Thoracic aorta (tissue), 2 donors: ENCODE results near the gene PER3. TPM values are rescaled to one million over a fixed set of nuclear protein-coding genes. Genes with fewer than 3 reads are reported as not detected.

Experiments
- ATAC-seq: fragments of 150-250 bp; one replicate; pipeline ENCODE4 v1.8.0; 2017; ENCODE audit warnings: low read depth; ENCODE audit not compliant: insufficient number of reproducible peaks, low FRiP score
- DNase-seq: peaks from one replicate; pipeline ENCODE4 v3.0.0-alpha.2; 2020; ENCODE audit warnings: low spot score
- H3K27ac ChIP-seq, 2 donors: fragments of 200-600 bp; sonication (generic); 1 replicate in 1 of 2; 2 replicates in 1 of 2; pipeline ENCODE4 v1.5.1; 2016; ENCODE audit warnings: mild to moderate bottlenecking in 2 of 2, moderate library complexity in 2 of 2
- H3K27me3 ChIP-seq: fragments of 200-600 bp; sonication (generic); replicated peaks from 2 replicates; pipeline ENCODE4 v1.6.0; 2016; ENCODE audit warnings: mild to moderate bottlenecking; ENCODE audit not compliant: insufficient read depth
- H3K36me3 ChIP-seq: fragments of 200-600 bp; sonication (generic); one replicate; pipeline ENCODE4 v1.5.1; 2016
- H3K4me1 ChIP-seq, 2 donors: fragments of 200-600 bp; sonication (generic); 1 replicate in 1 of 2; 2 replicates in 1 of 2; pipeline versions ENCODE4 v1.5.1 to v1.6.0; 2016; ENCODE audit warnings: low read depth in 2 of 2, mild to moderate bottlenecking in 1 of 2; ENCODE audit not compliant: control insufficient read depth in 1 of 2
- H3K4me3 ChIP-seq: fragments of 200-600 bp; sonication (generic); 2 replicates; pipeline ENCODE4 v1.5.1; 2016; ENCODE audit warnings: mild to moderate bottlenecking
- H3K9me3 ChIP-seq: fragments of 200-600 bp; sonication (generic); 2 replicates; pipeline ENCODE4 v1.5.1; 2016
- total RNA-seq, 2 donors: library from RNA; depleted of rRNA; stranded (reverse); fragments of >200 nt; gene quantifications; one replicate each; pipeline versions ENCODE4 v1.1.0 to v1.2.3, GENCODE V29; 2016
- TF ChIP-seq, protein P1 (sequence below): fragments of 200-600 bp; sonication (generic); IDR thresholded peaks from one replicate; pipeline ENCODE4 v1.5.1; 2019; ENCODE audit warnings: antibody characterized with exemption

The PER3 gene
- total RNA-seq, 2 donors from 2014 or later, result 19.8 to 21.7 TPM

DNA sequence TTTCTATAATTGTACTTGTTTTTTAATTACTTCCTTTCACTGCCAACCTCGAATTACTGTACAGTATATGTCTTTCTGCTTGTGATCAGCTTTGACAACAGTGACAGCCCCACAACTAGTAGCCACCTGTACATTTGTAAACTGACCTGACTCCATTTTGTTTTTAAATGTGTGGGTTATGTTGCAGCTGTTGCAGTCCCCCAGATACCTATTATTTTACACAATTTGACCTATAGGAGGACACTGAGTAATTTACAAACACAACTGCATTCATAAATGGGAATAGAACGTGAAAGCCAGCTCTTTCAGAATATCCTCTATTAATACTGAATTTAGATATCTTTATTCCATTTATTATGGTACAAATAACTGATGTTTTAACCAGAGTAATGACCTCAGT, 15.5 kb upstream of the PER3 start:
- ATAC-seq (no peak), DNase-seq (no peak)

DNA sequence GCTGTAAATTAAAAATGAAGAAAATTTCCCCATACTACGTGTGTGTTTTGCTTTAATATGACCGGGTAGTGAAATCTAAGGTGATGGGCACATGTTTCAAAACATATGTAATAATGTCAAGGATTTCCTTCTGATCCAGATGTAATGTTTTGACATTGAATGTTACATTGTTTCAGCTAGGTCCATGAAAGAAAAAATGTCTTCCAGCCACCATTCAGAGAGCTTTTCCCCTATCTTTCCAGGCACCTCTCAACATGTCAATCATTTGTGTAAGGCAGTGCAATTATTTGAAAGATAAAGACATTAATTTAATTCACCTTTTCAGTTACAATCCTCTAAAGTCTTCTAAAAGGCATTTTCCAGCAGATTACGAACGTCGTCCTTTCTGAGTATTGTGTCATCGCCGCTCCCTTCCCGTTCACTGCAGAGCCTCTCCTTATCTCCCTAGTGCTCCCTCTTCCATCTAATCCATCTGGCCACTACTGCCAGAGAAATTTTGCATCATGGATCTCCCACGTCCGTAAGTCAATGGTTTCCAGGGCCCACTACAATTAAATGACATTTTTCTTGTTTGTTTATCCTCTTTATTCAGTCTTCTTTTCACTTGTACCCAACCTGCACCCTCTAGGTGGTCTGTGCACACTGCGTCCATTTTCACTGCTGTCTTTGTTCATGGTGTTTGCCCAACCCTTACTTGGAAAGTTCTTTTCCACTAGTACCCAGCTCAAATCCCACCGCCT, 14.2 kb upstream of the PER3 start:
- no peak for ATAC-seq
- Histone ChIP-seq H3K27me3 (no peaks in the 10 kb centered on the region), H3K4me1 (peaks cover 12 to 23% of the 10 kb centered on the region in 2 donors), H3K4me3 (peak overlapping the region; percentile 94), H3K27ac (peak overlapping the region in 1 of 2 donors; percentile 90), H3K9me3 (no peaks in the 10 kb centered on the region), H3K36me3 (no peaks in the 10 kb centered on the region)
- DNase-seq, result no peak
- TF ChIP-seq, protein P1, sequence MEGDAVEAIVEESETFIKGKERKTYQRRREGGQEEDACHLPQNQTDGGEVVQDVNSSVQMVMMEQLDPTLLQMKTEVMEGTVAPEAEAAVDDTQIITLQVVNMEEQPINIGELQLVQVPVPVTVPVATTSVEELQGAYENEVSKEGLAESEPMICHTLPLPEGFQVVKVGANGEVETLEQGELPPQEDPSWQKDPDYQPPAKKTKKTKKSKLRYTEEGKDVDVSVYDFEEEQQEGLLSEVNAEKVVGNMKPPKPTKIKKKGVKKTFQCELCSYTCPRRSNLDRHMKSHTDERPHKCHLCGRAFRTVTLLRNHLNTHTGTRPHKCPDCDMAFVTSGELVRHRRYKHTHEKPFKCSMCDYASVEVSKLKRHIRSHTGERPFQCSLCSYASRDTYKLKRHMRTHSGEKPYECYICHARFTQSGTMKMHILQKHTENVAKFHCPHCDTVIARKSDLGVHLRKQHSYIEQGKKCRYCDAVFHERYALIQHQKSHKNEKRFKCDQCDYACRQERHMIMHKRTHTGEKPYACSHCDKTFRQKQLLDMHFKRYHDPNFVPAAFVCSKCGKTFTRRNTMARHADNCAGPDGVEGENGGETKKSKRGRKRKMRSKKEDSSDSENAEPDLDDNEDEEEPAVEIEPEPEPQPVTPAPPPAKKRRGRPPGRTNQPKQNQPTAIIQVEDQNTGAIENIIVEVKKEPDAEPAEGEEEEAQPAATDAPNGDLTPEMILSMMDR, result no peak

More for the DNA sequence above, 15.5 kb upstream of the PER3 start:
- Histone ChIP-seq H3K36me3 (no peaks in the 10 kb centered on the region), H3K9me3 (no peaks in the 10 kb centered on the region), H3K4me1 (peaks cover 12 to 19% of the 10 kb centered on the region in 2 donors), H3K4me3 (no peak overlapping the region), H3K27ac (no peak overlapping the region), H3K27me3 (no peaks in the 10 kb centered on the region)
- TF ChIP-seq, protein P1, result no peak

DNA sequence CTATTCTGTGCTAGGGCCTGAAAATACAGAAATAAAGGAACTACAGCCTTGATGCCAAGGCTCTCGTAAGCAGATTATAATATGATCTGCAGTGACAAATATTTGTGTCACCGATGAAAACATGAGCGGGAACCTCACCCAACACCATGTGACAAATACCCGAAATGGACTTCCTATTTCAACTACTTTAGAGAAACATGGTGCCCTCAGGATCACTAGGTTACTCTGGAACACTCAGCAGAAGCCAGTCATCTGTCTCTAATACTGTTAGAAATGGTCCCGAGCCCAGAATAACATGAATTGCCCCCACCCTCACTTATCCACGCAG, 13.5 kb upstream of the PER3 start:
- ATAC-seq (peak; percentile 53), DNase-seq (no peak)
- no peaks in the 10 kb centered on the region for H3K36me3 ChIP-seq
- no peaks in the 10 kb centered on the region for H3K9me3 ChIP-seq
- no peaks in the 10 kb centered on the region for H3K27me3 ChIP-seq
- TF ChIP-seq, protein P1, result no peak
- peak overlapping the region; percentile 90 to 91 for H3K27ac ChIP-seq
- H3K4me1 ChIP-seq, result peaks cover 12 to 23% of the 10 kb centered on the region in 2 donors
- H3K4me3 ChIP-seq, result peak overlapping the region; percentile 94

GRCh38 chr1:7770997-7771822, 12.9 kb upstream of the PER3 start, which contains the start of gene VAMP3:
VAMP3 (plus strand) TSS chr1:7771296; CDS start chr1:7771384, 88 bp downstream.
- TF ChIP-seq, protein P1, result peak; percentile 8
- no peaks in the 10 kb centered on the region for H3K9me3 ChIP-seq
- peak; percentile 94 for ATAC-seq

GRCh38 chr1:7771823-7772299, 12.2 kb upstream of the PER3 start:
- TF ChIP-seq, protein P1, result no peak
- no peaks in the 10 kb centered on the region for H3K27me3 ChIP-seq
- H3K27ac ChIP-seq, result peak overlapping the region; percentile 90 to 91
- H3K36me3 ChIP-seq, result peaks cover 2% of the 10 kb centered on the region
- H3K4me3 ChIP-seq, result peak overlapping the region; percentile 94
- H3K9me3 ChIP-seq, result no peaks in the 10 kb centered on the region
- DNase-seq (no peak), ATAC-seq (no peak)
- H3K4me1 ChIP-seq, result peaks cover 12 to 23% of the 10 kb centered on the region in 2 donors

More at GRCh38 chr1:7770997-7771822, 12.9 kb upstream of the PER3 start, which contains the start of gene VAMP3:
- no peaks in the 10 kb centered on the region for H3K27me3 ChIP-seq
- peak within 1 kb of the TSS; percentile 94 for H3K4me3 ChIP-seq
- DNase-seq, result peak; percentile 69
- H3K36me3 ChIP-seq, result no peaks in the 10 kb centered on the region
- H3K27ac ChIP-seq, result peak within 1 kb of the TSS; percentile 90 to 91
- H3K4me1 ChIP-seq, result peaks cover 12 to 23% of the 10 kb centered on the region in 2 donors
